ENCODE measurements around the gene DLL3. TPM values are rescaled to one million over a fixed set of nuclear protein-coding genes. Genes with fewer than 3 reads are reported as not detected.

DLL3 gene
- total and polyA plus RNA-seq, 4 donors = not detected

DNA sequence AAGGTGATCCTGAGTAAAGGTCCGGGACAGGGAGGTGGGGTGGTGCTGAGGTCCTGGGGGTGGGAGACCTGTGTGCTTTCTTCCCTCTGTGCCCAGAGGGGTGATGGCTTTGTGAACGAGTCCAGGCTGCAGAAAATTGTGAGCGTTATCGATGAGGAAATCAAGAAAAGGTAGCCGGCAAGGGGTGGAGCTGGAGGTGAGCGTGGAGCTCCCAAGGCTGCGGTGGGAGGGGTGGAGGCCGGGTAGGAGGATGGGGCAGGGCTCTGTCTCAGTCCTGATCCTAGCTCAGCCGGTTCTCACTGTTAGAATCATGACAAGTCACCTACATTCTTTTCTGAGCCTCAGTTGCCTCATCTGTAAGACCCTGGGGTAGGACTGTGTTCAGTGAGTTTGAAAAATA lies 20.2 kb downstream of the DLL3 start:
- Histone ChIP-seq H3K9me3 (ENCODE audit: control insufficient read depth in 4 of 4, low read length in 3 of 4) (no peaks in the 10 kb centered on the region), H3K36me3 (ENCODE audit: control insufficient read depth in 4 of 4, insufficient read depth in 3 of 4, low read depth in 1 of 4, low read length in 3 of 4) (no peaks in the 10 kb centered on the region), H3K27ac (ENCODE audit: low read depth in 1 of 2, low read length in 2 of 2) (no peak overlapping the region), H3K4me1 (ENCODE audit: control insufficient read depth in 4 of 4, insufficient read depth in 4 of 4, low read length in 3 of 4) (peaks cover 5 to 12% (median 7%) of the 10 kb centered on the region in 4 donors), H3K9ac (ENCODE audit: low read depth in 1 of 2, low read length in 2 of 2) (no peak overlapping the region), H3K4me3 (ENCODE audit: low read depth in 1 of 3, low read length in 3 of 3) (no peak overlapping the region), H3K27me3 (ENCODE audit: control insufficient read depth in 4 of 4, insufficient read depth in 4 of 4, low read length in 3 of 4) (peaks cover 0 to 15% (median 9%) of the 10 kb centered on the region in 4 donors)
- whole genome bisulfite sequencing = 71% methylated on average over 9 of the region's 9 CpGs
- DNase-seq (ENCODE audit: low spot score) = no peak
- no peak for TF ChIP-seq YY1 (IDR thresholded peaks at IDR 0.05)
- no peak for TF ChIP-seq EGR1 (IDR thresholded peaks at IDR 0.05; ENCODE audit: low read depth in 2 of 2)
- TF ChIP-seq, protein P1, sequence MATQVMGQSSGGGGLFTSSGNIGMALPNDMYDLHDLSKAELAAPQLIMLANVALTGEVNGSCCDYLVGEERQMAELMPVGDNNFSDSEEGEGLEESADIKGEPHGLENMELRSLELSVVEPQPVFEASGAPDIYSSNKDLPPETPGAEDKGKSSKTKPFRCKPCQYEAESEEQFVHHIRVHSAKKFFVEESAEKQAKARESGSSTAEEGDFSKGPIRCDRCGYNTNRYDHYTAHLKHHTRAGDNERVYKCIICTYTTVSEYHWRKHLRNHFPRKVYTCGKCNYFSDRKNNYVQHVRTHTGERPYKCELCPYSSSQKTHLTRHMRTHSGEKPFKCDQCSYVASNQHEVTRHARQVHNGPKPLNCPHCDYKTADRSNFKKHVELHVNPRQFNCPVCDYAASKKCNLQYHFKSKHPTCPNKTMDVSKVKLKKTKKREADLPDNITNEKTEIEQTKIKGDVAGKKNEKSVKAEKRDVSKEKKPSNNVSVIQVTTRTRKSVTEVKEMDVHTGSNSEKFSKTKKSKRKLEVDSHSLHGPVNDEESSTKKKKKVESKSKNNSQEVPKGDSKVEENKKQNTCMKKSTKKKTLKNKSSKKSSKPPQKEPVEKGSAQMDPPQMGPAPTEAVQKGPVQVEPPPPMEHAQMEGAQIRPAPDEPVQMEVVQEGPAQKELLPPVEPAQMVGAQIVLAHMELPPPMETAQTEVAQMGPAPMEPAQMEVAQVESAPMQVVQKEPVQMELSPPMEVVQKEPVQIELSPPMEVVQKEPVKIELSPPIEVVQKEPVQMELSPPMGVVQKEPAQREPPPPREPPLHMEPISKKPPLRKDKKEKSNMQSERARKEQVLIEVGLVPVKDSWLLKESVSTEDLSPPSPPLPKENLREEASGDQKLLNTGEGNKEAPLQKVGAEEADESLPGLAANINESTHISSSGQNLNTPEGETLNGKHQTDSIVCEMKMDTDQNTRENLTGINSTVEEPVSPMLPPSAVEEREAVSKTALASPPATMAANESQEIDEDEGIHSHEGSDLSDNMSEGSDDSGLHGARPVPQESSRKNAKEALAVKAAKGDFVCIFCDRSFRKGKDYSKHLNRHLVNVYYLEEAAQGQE (IDR thresholded peaks at IDR 0.05) = no peak
- TF ChIP-seq, protein P2, sequence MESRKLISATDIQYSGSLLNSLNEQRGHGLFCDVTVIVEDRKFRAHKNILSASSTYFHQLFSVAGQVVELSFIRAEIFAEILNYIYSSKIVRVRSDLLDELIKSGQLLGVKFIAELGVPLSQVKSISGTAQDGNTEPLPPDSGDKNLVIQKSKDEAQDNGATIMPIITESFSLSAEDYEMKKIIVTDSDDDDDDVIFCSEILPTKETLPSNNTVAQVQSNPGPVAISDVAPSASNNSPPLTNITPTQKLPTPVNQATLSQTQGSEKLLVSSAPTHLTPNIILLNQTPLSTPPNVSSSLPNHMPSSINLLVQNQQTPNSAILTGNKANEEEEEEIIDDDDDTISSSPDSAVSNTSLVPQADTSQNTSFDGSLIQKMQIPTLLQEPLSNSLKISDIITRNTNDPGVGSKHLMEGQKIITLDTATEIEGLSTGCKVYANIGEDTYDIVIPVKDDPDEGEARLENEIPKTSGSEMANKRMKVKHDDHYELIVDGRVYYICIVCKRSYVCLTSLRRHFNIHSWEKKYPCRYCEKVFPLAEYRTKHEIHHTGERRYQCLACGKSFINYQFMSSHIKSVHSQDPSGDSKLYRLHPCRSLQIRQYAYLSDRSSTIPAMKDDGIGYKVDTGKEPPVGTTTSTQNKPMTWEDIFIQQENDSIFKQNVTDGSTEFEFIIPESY (IDR thresholded peaks at IDR 0.05) = no peak
- TF ChIP-seq FOXA1 (IDR thresholded peaks at IDR 0.05) = no peak
- no peak for TF ChIP-seq TAF1 (conservative IDR thresholded peaks at IDR 0.05)
- TF ChIP-seq GABPA (IDR thresholded peaks at IDR 0.05 in 1 of 2, conservative IDR thresholded peaks at IDR 0.05 in 1 of 2) = no peak
- no peak for TF ChIP-seq RXRA (IDR thresholded peaks at IDR 0.05)
- TF ChIP-seq FOXA2 (IDR thresholded peaks at IDR 0.05) = no peak
- TF ChIP-seq, protein P3, sequence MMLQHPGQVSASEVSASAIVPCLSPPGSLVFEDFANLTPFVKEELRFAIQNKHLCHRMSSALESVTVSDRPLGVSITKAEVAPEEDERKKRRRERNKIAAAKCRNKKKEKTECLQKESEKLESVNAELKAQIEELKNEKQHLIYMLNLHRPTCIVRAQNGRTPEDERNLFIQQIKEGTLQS (IDR thresholded peaks at IDR 0.05) = no peak
- TF ChIP-seq, protein P4, sequence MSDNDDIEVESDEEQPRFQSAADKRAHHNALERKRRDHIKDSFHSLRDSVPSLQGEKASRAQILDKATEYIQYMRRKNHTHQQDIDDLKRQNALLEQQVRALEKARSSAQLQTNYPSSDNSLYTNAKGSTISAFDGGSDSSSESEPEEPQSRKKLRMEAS (IDR thresholded peaks at IDR 0.05) = no peak

DNA sequence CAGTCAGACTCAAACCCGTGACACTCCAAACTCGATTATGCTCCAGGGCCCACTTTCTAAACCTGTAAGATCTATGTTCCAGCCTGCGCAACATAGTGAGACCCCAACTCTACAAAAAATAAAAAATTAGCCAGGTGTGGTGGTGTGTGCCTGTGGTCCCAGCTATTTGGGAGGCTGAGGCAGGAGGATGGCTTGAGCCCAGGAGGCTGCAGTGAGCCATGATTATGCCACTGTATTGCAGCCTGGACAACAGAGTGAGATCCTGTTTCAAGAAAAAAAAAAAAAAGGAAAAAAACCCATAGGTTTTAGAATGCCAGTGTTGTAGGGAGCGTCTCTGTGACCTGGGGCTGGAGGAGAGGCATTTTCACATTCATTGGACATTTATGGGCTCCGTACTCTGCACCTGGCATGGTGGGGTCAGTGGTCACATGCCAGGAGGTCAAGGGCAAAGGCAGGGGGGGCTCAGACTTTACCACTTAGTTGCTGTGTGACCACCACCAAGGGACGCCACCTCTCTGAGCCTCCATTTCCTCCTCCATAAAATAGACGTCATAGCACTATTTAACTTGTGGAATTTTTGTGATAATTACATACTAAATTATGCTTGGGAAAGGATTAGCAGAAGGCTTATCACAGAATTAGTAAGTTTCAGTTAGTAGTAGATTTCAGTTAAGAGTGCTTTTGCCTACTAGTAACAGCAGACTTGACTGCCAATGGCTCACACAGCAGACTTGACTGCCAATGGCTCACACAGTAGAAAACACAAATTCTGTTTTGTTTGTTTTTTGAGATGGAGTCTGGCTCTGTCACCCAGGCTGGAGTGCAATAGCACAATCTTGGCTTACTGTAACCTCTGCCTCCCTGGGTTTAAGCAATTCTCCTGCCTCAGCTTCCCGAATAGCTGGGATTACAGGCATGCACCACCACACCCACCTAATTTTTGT lies 22.1 kb downstream of the DLL3 start:
- no peak for DNase-seq (ENCODE audit: low spot score)
- Histone ChIP-seq H3K4me1 (ENCODE audit: control insufficient read depth in 4 of 4, insufficient read depth in 4 of 4, low read length in 3 of 4) (peaks cover 0 to under 1% (median 0%) of the 10 kb centered on the region in 4 donors), H3K9me3 (ENCODE audit: control insufficient read depth in 4 of 4, low read length in 3 of 4) (no peaks in the 10 kb centered on the region), H3K36me3 (ENCODE audit: control insufficient read depth in 4 of 4, insufficient read depth in 3 of 4, low read depth in 1 of 4, low read length in 3 of 4) (peaks cover 0 to 2% (median 0%) of the 10 kb centered on the region in 4 donors), H3K4me3 (ENCODE audit: low read depth in 1 of 3, low read length in 3 of 3) (no peak overlapping the region), H3K27me3 (ENCODE audit: control insufficient read depth in 4 of 4, insufficient read depth in 4 of 4, low read length in 3 of 4) (peaks cover 0 to 8% (median 3%) of the 10 kb centered on the region in 4 donors), H3K9ac (ENCODE audit: low read depth in 1 of 2, low read length in 2 of 2) (no peak overlapping the region), H3K27ac (ENCODE audit: low read depth in 1 of 2, low read length in 2 of 2) (no peak overlapping the region)
- TF ChIP-seq, protein P5, sequence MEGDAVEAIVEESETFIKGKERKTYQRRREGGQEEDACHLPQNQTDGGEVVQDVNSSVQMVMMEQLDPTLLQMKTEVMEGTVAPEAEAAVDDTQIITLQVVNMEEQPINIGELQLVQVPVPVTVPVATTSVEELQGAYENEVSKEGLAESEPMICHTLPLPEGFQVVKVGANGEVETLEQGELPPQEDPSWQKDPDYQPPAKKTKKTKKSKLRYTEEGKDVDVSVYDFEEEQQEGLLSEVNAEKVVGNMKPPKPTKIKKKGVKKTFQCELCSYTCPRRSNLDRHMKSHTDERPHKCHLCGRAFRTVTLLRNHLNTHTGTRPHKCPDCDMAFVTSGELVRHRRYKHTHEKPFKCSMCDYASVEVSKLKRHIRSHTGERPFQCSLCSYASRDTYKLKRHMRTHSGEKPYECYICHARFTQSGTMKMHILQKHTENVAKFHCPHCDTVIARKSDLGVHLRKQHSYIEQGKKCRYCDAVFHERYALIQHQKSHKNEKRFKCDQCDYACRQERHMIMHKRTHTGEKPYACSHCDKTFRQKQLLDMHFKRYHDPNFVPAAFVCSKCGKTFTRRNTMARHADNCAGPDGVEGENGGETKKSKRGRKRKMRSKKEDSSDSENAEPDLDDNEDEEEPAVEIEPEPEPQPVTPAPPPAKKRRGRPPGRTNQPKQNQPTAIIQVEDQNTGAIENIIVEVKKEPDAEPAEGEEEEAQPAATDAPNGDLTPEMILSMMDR (IDR thresholded peaks at IDR 0.05; ENCODE audit: low read depth, low read length, missing input control) = no peak
- TF ChIP-seq, protein P3 (IDR thresholded peaks at IDR 0.05) = no peak
- no peak for TF ChIP-seq HNF4A (conservative IDR thresholded peaks at IDR 0.05)
- WGBS = 84% methylated on average over 8 of the region's 8 CpGs

All from liver (tissue), 9 donors.